ENCODE measurements around the gene MED7.

DNA sequence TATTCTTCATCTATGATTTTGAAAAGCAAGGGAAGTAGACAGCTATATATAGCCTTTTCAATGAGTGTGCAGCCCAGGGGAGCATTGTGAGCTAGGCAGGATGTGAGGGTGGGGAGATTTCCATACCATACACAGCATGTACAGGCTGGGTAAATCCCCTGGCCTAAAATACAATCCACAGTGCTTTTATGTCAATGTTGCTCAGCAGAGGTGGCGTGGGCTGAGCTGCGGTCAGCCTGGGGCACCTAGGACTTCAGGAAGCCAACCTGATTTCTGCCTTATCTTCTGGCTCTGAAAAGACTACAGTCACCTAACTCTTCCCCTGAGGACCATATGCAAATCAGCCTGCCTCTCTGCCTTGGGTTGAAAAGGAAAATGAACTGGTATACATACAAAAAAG lies 29.7 kb upstream of the MED7 start:
- TF ChIP-seq, protein P1, sequence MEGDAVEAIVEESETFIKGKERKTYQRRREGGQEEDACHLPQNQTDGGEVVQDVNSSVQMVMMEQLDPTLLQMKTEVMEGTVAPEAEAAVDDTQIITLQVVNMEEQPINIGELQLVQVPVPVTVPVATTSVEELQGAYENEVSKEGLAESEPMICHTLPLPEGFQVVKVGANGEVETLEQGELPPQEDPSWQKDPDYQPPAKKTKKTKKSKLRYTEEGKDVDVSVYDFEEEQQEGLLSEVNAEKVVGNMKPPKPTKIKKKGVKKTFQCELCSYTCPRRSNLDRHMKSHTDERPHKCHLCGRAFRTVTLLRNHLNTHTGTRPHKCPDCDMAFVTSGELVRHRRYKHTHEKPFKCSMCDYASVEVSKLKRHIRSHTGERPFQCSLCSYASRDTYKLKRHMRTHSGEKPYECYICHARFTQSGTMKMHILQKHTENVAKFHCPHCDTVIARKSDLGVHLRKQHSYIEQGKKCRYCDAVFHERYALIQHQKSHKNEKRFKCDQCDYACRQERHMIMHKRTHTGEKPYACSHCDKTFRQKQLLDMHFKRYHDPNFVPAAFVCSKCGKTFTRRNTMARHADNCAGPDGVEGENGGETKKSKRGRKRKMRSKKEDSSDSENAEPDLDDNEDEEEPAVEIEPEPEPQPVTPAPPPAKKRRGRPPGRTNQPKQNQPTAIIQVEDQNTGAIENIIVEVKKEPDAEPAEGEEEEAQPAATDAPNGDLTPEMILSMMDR (IDR thresholded peaks at IDR 0.05; ENCODE audit: low read depth, low read length, poor library complexity, severe bottlenecking): no peak
- TF ChIP-seq EZH2phosphoT487 (IDR thresholded peaks at IDR 0.05; ENCODE audit: borderline replicate concordance, low read length): no peak

Measured in DOHH2 (cell line).